GM12878 (cell line): ENCODE measurements around the gene HEBP2. TPM values are rescaled to one million over a fixed set of nuclear protein-coding genes. Genes with fewer than 3 reads are reported as not detected.

ENCODE experiments used
- ATAC-seq: fragments of 200-7000 bp; cut with Tn5 transposase; 3 replicates; pipeline ENCODE4 v1.9.1; 2020; ENCODE audit warnings: mild to moderate bottlenecking, moderate library complexity
- BruUV-seq: library from RNA; stranded (reverse); fragments of 400-500 nt; replicated peaks from 2 replicates; lab custom pipeline; 2021; lab: Mats Ljungman, UMichigan
- CTCF ChIA-PET: fragments of 300-600 bp; sonication (Branson Sonifier 250); formaldehyde crosslinking; extraction: SDS; loops from one replicate; lab custom pipeline; 2021; ENCODE audit warnings: inconsistent platforms; lab: Yijun Ruan, JAX
- POLR2A ChIA-PET: fragments of 350-600 bp; formaldehyde crosslinking; extraction: SDS; loops from one replicate; lab custom pipeline; 2021; ENCODE audit warnings: inconsistent platforms; lab: Charles Lee
- RAD21 ChIA-PET: fragments of 300-600 bp; sonication (Branson Sonifier 250); formaldehyde crosslinking; loops from one replicate; lab custom pipeline; 2023; ENCODE audit warnings: antibody characterized with exemption; ENCODE audit not compliant: unreplicated experiment; lab: Charles Lee
- SMC1A ChIA-PET: fragments of 300-600 bp; sonication (Branson Sonifier 250); formaldehyde crosslinking; loops from one replicate; lab custom pipeline; 2023; ENCODE audit not compliant: unreplicated experiment, uncharacterized antibody; lab: Charles Lee
- DNase-seq: peaks from one replicate; pipeline ENCODE4 v3.0.0-alpha.2; 2011; ENCODE audit warnings: low read depth, low spot score
- FAIRE-seq: peaks from 3 replicates; lab custom pipeline; 2011; peaks lifted over from hg19 to GRCh38; lab: Jason Lieb, UNC
- H2AFZ ChIP-seq: 2 replicates; pipeline ENCODE4 v1.6.0; 2011; ENCODE audit warnings: low read depth, low read length, control low read depth; ENCODE audit not compliant: control insufficient read depth
- H3K27ac ChIP-seq: 2 replicates; pipeline ENCODE4 v1.5.1; 2011; ENCODE audit warnings: control low read depth; ENCODE audit not compliant: control insufficient read depth, insufficient read depth
- H3K27me3 ChIP-seq, 2 experiments: replicated peaks in 1 of 2; 2 replicates each; pipeline versions ENCODE4 v1.6.0 to v1.6.1; 2011; ENCODE audit warnings: low read length in 1 of 2; ENCODE audit not compliant: control insufficient read depth in 2 of 2, insufficient read depth in 2 of 2
- H3K36me3 ChIP-seq, 2 experiments: 2 replicates each; pipeline ENCODE4 v1.5.1; 2011; ENCODE audit warnings: low read length in 1 of 2; ENCODE audit not compliant: control insufficient read depth in 2 of 2, insufficient read depth in 2 of 2
- H3K4me1 ChIP-seq: 2 replicates; pipeline ENCODE4 v1.6.1; 2011; ENCODE audit warnings: mild to moderate bottlenecking, low read length, moderate library complexity, mixed read lengths; ENCODE audit not compliant: control insufficient read depth, insufficient read depth
- H3K4me2 ChIP-seq: 2 replicates; pipeline ENCODE4 v1.6.0; 2011; ENCODE audit warnings: control low read depth; ENCODE audit not compliant: control insufficient read depth, insufficient read depth
- H3K4me3 ChIP-seq: fragments of 200-600 bp; sonication (generic); 2 replicates; pipeline ENCODE4 v1.5.1; 2016
- H3K79me2 ChIP-seq: 2 replicates; pipeline ENCODE4 v1.6.0; 2011; ENCODE audit warnings: low read length; ENCODE audit not compliant: control insufficient read depth, insufficient read depth
- H3K9ac ChIP-seq: 2 replicates; pipeline ENCODE4 v1.8.0; 2011; ENCODE audit warnings: low read length, control low read depth, mixed read lengths; ENCODE audit not compliant: control insufficient read depth, insufficient read depth
- H3K9me3 ChIP-seq: replicated peaks from 3 replicates; pipeline ENCODE4 v1.5.1; 2011; ENCODE audit warnings: mild to moderate bottlenecking, low read length; ENCODE audit not compliant: control insufficient read depth, insufficient read depth
- H4K20me1 ChIP-seq: 2 replicates; pipeline ENCODE4 v1.6.0; 2011; ENCODE audit not compliant: control insufficient read depth, insufficient read depth
- HCFC1 ChIP-seq: fragments of 150-350 bp; IDR thresholded peaks from 2 replicates; pipeline ENCODE4 v1.6.1; 2014; ENCODE audit warnings: low read length
- NRF1 ChIP-seq: conservative IDR thresholded peaks from 2 replicates; pipeline ENCODE4 v1.6.1; 2011; ENCODE audit warnings: mild to moderate bottlenecking, low read depth, low read length, improper control_type of control experiment
- POU2F2 ChIP-seq: IDR thresholded peaks from 3 replicates; pipeline ENCODE4 v1.6.1; 2011; ENCODE audit warnings: low read depth, mild to moderate bottlenecking, low read length, borderline replicate concordance
- SIX5 ChIP-seq: IDR thresholded peaks from 2 replicates; pipeline ENCODE4 v1.6.1; 2011; ENCODE audit warnings: mild to moderate bottlenecking, low read depth, low read length, moderate library complexity; ENCODE audit not compliant: severe bottlenecking
- SMARCA5 ChIP-seq: fragments of 450-650 bp; IDR thresholded peaks from 2 replicates; pipeline ENCODE4 v1.6.1; 2017; ENCODE audit warnings: mild to moderate bottlenecking
- SMC3 ChIP-seq: IDR thresholded peaks from 2 replicates; pipeline ENCODE4 v1.6.1; 2011; ENCODE audit warnings: low read length, improper control_type of control experiment, borderline replicate concordance
- SP1 ChIP-seq: IDR thresholded peaks from one replicate; pipeline ENCODE4 v1.6.1; 2011; ENCODE audit warnings: low read depth, low read length
- YBX1 ChIP-seq: fragments of 450-650 bp; IDR thresholded peaks from 2 replicates; pipeline ENCODE4 v1.6.1; 2016; ENCODE audit warnings: antibody characterized with exemption
- YY1 ChIP-seq: IDR thresholded peaks from 2 replicates; pipeline ENCODE4 v1.6.1; 2011; ENCODE audit warnings: low read depth, mild to moderate bottlenecking, low read length
- WGBS: methylation state at CpG from one replicate; pipeline ENCODE4 v1.1.6; 2016; ENCODE audit warnings: low lambda C conversion rate; ENCODE audit not compliant: insufficient replicate concordance, insufficient coverage; ENCODE audit errors: missing lambda C conversion rate; 5-methylcytosine and 5-hydroxymethylcytosine counted together
- in situ Hi-C: fragments of 300-500 bp; cut with MboI; formaldehyde crosslinking; loops from 9 replicates; pipeline ENCODE4 v1.14.3; 2018; ENCODE audit warnings: mixed read lengths
- intact Hi-C: fragments of 100-400 bp; cut with micrococcal nuclease; formaldehyde crosslinking; loops from one replicate; pipeline ENCODE4 v1.14.2; 2022; ENCODE audit not compliant: unreplicated experiment
- polyA plus RNA-seq, 11 experiments: library from polyadenylated mRNA; depleted of rRNA in 4 of 11; unstranded in 6 of 11; stranded (reverse) in 5 of 11; fragments of >200 nt; fragmentation: Nextera tagmentation in 4 of 11; fragmentation: Illumina TruSeq in 1 of 11; extraction: Ambion mirVana in 4 of 11; extraction: Trizol in 1 of 11; gene quantifications; 1 replicate in 1 of 11; 2 replicates in 10 of 11; pipeline versions ENCODE4 v1.2.1 to v1.2.3, GENCODE V29; 2011 to 2016; ENCODE audit warnings: inconsistent platforms in 2 of 11, missing spikeins in 2 of 11, low read depth in 1 of 11
- total RNA-seq, 4 experiments: library from RNA; depleted of rRNA in 3 of 4; stranded (reverse); fragments of >200 nt in 3 of 4; fragmentation: Illumina TruSeq in 1 of 4; extraction: Trizol in 1 of 4; gene quantifications; 2 replicates each; pipeline versions ENCODE4 v1.2.1 to v1.2.3, GENCODE V29; 2013 to 2021
- TF ChIP-seq, protein P1 (sequence below): IDR thresholded peaks from 2 replicates; pipeline ENCODE4 v1.6.1; 2012; ENCODE audit warnings: low read length, inconsistent platforms
- TF ChIP-seq, protein P2 (sequence below): fragments of 450-650 bp; IDR thresholded peaks from 2 replicates; pipeline ENCODE4 v1.6.1; 2017; ENCODE audit warnings: borderline replicate concordance

The HEBP2 gene
- total and polyA plus RNA-seq, 10 of the 15 experiments (the other 5 are each of a cell fraction or from before 2014, with no cell fraction given), result 3.8 to 41.8 (median 16.9) TPM

DNA sequence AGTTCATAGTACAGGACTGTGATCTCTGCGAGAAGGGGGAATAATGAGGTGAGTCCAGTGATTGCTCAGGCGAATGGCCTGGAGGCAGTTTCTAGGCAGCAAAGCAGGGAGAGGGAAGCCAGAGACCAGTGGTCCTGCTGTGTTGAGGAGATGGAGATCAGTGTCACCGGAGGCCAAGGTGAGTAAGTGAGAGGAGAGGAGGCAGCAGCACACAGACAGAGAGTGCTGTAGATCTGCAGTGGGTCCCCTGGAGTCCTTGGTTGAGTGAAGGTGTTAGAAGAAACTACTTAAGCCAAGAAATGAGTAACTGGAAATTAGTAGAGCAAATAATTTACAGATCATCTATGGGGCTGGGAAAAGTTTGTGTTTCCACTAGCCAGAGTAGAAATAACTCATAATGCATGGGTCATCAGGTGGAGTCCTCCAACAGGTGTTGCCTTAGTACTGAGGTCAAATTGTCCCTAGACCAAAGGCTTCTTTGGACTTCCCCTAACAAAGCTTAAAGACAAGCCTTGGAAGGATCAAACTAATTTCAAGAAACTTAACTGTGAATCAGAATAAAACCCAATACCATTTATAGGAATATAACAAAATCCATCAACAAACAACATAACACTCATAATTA lies 13.6 kb downstream of the HEBP2 start:
- 65% methylated on average over 3 of the region's 3 CpGs for WGBS
- no peaks in the 10 kb centered on the region for H3K79me2 ChIP-seq
- intact Hi-C loops (no loop called here), in situ Hi-C loops (no loop called here)
- no peak overlapping the region for H3K4me2 ChIP-seq
- no peak overlapping the region for H2AFZ ChIP-seq
- H3K36me3 ChIP-seq, result peaks cover 0 to 2% of the 10 kb centered on the region in 2 experiments; a peak in 1 of 4 replicates
- ChIA-PET SMC1A (interaction anchor here (1.7 kb wide), 1 partner anchor 10 kb away, joined by 3 read pairs; no protein-coding TSS in a partner anchor), POLR2A (no interaction called here), RAD21 (no interaction called here), CTCF (interaction anchor here (0.8 kb wide), 1 partner anchor 88 kb away, joined by 3 read pairs; no protein-coding TSS in a partner anchor)
- DNase-seq, result no peak
- H3K27ac ChIP-seq, result no peak overlapping the region
- no peaks in the 10 kb centered on the region for H4K20me1 ChIP-seq
- H3K4me3 ChIP-seq, result no peak overlapping the region
- no peak for FAIRE-seq
- no peaks in the 10 kb centered on the region for H3K4me1 ChIP-seq
- ATAC-seq, result peak; percentile 74
- no peak for TF ChIP-seq SP1
- no peak for TF ChIP-seq SMC3
- TF ChIP-seq, protein P1, sequence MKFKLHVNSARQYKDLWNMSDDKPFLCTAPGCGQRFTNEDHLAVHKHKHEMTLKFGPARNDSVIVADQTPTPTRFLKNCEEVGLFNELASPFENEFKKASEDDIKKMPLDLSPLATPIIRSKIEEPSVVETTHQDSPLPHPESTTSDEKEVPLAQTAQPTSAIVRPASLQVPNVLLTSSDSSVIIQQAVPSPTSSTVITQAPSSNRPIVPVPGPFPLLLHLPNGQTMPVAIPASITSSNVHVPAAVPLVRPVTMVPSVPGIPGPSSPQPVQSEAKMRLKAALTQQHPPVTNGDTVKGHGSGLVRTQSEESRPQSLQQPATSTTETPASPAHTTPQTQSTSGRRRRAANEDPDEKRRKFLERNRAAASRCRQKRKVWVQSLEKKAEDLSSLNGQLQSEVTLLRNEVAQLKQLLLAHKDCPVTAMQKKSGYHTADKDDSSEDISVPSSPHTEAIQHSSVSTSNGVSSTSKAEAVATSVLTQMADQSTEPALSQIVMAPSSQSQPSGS, result no peak
- TF ChIP-seq, protein P2, sequence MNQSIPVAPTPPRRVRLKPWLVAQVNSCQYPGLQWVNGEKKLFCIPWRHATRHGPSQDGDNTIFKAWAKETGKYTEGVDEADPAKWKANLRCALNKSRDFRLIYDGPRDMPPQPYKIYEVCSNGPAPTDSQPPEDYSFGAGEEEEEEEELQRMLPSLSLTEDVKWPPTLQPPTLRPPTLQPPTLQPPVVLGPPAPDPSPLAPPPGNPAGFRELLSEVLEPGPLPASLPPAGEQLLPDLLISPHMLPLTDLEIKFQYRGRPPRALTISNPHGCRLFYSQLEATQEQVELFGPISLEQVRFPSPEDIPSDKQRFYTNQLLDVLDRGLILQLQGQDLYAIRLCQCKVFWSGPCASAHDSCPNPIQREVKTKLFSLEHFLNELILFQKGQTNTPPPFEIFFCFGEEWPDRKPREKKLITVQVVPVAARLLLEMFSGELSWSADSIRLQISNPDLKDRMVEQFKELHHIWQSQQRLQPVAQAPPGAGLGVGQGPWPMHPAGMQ, result no peak
- no peak for TF ChIP-seq POU2F2
- no peak for TF ChIP-seq YY1
- no peak for TF ChIP-seq SIX5
- no peak for TF ChIP-seq NRF1
- no peak for TF ChIP-seq SMARCA5
- TF ChIP-seq HCFC1, result no peak
- TF ChIP-seq YBX1, result no peak
- H3K9me3 ChIP-seq, result no peaks in the 10 kb centered on the region; the same call in 2 of the 3 replicates
- H3K27me3 ChIP-seq, result no peaks in the 10 kb centered on the region
- no TSS peak for BruUV-seq
- H3K9ac ChIP-seq, result no peak overlapping the region
